HG02840 (cell line): ENCODE data around the gene ECM2.

Source experiments
- ATAC-seq: cut with Tn5 transposase; IDR thresholded peaks from one replicate; pipeline ENCODE4 v1.9.1; 2021; ENCODE audit warnings: mild to moderate bottlenecking, moderate library complexity, moderate number of reproducible peaks; ENCODE audit not compliant: unreplicated experiment, low FRiP score

ECM2 gene

DNA sequence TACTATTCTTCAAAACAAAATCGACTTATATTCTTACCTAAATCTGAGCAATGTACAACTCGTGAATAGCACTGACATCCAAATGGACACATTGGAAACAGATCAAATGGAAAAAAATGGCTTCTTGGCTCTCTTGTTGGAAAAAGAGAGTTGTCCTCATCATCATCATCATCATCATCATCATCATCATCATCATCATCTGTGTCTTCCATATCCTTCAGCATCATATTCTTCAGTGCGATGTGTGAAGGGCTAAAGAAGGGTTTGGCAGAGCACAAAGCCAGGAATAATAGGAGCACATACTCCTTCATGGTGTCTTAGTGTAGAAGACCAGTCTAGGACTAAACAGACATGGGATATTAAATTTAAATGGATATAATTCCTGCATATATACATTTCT is 61.2 kb downstream of the ECM2 start:
- ATAC-seq, result no peak

DNA sequence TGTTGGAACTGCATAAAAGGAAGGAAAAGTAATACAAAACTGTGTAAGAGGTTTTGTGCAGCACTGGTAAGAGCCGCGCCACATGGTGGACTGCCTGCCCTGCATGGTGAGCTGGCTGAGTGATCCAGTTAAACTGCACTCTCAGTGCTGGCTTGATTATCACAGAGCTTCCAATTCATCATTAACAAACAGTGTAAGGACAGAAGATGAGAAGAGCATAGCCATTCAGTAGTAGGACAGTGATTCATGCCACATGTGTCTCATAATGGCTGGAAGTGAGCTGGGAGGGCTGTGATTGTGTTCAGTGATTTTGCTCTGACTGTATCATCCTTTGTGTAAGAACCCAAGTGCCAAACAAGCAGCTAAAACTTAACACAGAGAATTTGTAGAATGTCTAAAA is 67.6 kb downstream of the ECM2 start:
- ATAC-seq, result no peak

DNA sequence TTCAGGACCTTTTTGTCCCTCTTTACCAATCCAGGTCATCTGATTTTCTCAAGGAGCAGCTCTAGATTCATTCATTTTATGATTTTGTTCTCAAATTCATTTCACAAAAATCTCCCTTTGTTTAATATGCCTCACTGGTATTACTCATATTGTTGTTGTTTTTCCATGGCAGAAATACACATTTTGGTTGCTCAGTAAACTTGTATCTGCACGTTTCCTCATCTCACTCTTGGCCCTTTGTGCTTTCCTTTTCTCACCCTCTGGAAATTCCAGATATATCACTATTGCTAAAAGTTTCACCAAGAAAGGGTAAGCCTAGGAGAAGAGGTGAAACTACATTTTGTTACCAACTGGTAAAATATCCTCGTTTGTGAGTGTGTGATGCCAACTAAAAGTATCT is 68.3 kb downstream of the ECM2 start:
- no peak for ATAC-seq

DNA sequence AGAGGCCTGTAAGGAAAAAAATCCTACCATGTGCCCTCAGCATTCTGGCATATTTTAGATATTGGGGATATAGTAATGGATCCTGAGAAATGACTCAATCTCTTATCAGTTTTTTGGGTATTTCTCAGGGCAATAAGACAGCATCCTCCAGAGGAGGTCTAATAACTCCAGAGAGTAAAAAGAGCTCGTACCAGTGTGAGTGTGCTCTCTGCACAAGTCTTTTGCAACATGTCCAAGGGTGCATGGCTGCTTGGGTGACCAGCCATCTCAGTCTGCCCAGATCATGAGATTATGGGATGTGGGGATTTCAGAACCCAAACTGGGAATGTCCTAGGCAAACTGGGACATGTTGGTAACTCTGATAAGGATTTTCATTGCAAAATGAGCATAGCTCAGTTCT is 68.7 kb downstream of the ECM2 start:
- no peak for ATAC-seq

DNA sequence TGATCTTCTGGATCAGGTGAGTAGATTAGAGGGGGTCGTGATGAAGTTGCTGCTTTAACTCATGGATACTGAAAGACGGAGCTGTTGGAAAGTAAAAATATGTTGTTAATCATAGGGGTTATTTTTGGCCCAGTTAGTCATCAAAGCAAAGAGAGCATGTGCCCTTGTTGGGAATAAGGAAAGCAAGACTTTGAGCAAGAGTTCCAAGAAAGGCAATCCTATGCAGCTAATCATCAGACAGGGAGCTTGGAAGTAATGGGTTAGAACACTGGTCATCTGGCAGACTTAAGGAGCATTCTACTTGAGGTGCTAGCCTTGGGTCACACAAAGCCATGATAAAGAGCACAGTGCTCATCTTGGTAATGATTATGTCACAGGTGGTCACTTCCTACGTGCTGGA is 71.8 kb downstream of the ECM2 start:
- ATAC-seq, result no peak

DNA sequence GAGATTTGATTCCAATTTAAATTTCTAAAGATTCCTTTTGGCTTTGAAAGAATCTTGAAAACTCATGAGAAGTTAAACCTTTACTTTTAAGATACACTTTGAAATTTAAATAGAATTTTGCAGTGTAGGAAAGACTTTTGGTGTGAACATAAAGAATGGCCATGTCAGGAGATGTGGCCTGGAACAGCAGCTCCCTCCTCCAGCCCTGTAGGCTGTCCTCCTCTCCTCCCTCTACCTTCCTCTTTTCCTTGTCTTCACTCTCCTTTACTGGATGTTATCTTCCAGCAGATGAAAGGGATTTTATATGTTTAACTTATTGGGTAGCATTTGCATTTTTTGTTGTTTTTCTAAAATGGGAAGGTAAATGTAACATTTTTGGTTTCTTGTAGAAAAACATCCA is 72.4 kb downstream of the ECM2 start:
- no peak for ATAC-seq

DNA sequence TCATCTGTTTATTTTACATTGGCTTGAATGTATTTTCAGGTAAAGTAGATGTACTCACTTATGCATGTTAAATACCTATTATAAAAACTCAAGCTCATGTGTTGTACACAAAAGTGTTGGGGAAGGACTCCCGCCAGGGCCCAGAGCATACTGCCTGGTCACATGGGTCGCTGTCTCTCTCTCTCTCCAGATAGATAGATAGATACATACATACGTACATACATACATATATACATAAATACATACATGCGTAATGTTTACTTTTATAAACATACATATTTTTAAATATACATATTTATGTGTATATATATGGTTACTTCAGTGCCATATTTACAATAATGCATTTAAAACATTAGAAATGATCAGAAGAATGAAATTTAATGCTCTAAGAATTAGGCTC is 78.2 kb downstream of the ECM2 start:
- no peak for ATAC-seq

DNA sequence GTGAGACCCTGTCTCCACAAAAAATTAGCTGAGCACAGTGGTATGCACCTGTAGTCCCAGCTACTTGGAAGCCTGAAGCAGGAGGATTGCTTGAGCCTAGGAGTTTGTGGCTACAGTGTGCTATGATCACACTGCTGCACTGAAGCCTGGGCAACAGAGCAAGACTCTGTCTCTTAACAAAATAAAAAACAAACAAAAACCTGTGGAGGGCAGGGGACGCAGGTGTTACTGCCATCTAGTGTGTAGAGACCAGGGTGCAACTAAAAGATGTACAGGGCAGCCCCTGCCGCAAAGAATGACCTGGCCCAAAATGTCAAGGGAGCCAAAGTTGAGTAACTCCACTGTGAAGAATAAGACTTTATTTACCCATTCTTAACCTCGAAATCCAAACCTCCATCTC is 80.6 kb downstream of the ECM2 start:
- no peak for ATAC-seq

DNA sequence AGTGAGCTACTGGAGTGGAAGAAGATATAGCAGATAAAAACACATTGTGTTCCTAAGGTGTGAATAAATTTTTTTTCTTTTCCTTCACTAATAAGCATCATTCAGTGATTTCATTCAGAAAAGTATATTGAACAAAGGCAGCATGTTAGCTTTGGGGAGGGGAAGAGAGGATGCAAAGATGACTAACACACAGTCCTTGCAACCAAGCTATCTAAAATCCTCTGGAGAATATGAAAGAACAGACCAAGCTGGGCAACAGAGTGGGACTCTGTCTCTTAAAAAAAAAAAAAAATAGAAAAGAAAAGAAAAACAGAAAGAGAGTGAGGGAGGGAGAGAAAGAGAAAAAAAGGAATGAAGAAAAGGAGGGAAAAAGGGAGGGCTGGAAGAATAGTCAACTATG is 89.3 kb downstream of the ECM2 start:
- no peak for ATAC-seq
